ENCODE measurements around the gene TSHR. TPM values are rescaled to one million over a fixed set of nuclear protein-coding genes. Genes with fewer than 3 reads are reported as not detected.
"Not testable (repeated sequence)": the region's sequence is repeated elsewhere in the genome, so short reads cannot be mapped to it uniquely, and the experiment has no call there.

TSHR gene
- total RNA-seq, 1 experiment from 2014 or later, result not detected

- peaks cover 36% of the 10 kb centered on the region for H3K27me3 Mint-ChIP-seq (ENCODE audit: insufficient read depth, unreplicated experiment)
- DNase-seq (ENCODE audit: unreplicated experiment), result no peak
- ChIA-PET CTCF (interaction anchor here (0.6 to 1.4 kb wide), 3 partner anchors 10 to 446 kb away, joined by 3 to 4 read pairs (median 3); no protein-coding TSS in a partner anchor), POLR2A (no interaction called here)
- H3K9me3 Mint-ChIP-seq (ENCODE audit: unreplicated experiment), result no peaks in the 10 kb centered on the region
- H3K36me3 Mint-ChIP-seq (ENCODE audit: insufficient read depth, unreplicated experiment), result no peaks in the 10 kb centered on the region
- H3K4me1 Mint-ChIP-seq (ENCODE audit: insufficient read depth, unreplicated experiment), result no peaks in the 10 kb centered on the region
- no TSS peak for BruUV-seq (replicated peaks)
- no peak overlapping the region for H3K27ac Mint-ChIP-seq (ENCODE audit: low read depth, unreplicated experiment)
- intact Hi-C loops (cut with micrococcal nuclease), result no loop called here
- no peak for TF ChIP-seq CTCF (IDR thresholded peaks at IDR 0.05; ENCODE audit: unreplicated experiment)
- no peak overlapping the region for H3K4me3 Mint-ChIP-seq (ENCODE audit: unreplicated experiment)
Observed at GRCh38 chr14:81018251-81018650, 62.8 kb downstream of the TSHR start.

- Mint-ChIP-seq H3K4me3 (ENCODE audit: unreplicated experiment) (no peak overlapping the region), H3K36me3 (ENCODE audit: insufficient read depth, unreplicated experiment) (no peaks in the 10 kb centered on the region), H3K27ac (ENCODE audit: low read depth, unreplicated experiment) (no peak overlapping the region), H3K9me3 (ENCODE audit: unreplicated experiment) (no peaks in the 10 kb centered on the region), H3K27me3 (ENCODE audit: insufficient read depth, unreplicated experiment) (peaks cover 36% of the 10 kb centered on the region), H3K4me1 (ENCODE audit: insufficient read depth, unreplicated experiment) (no peaks in the 10 kb centered on the region)
- CTCF ChIA-PET, result interaction anchor here (0.6 to 1.4 kb wide), 3 partner anchors 10 to 446 kb away, joined by 3 to 4 read pairs (median 3); no protein-coding TSS in a partner anchor
- POLR2A ChIA-PET, result no interaction called here
- intact Hi-C loops (cut with micrococcal nuclease), result no loop called here
- BruUV-seq (replicated peaks), result no TSS peak
- TF ChIP-seq CTCF (IDR thresholded peaks at IDR 0.05; ENCODE audit: unreplicated experiment), result no peak
- no peak for DNase-seq (ENCODE audit: unreplicated experiment)
Observed at GRCh38 chr14:81018684-81019083, 63.3 kb downstream of the TSHR start.

GRCh38 chr14:81019113-81019512 is 63.7 kb downstream of the TSHR start:
- CTCF ChIA-PET, result interaction anchor here (0.7 to 1.4 kb wide), 2 partner anchors 11 to 23 kb away, joined by 3 to 4 read pairs; no protein-coding TSS in a partner anchor
- not testable (repeated sequence) for H3K4me1 Mint-ChIP-seq (ENCODE audit: insufficient read depth, unreplicated experiment)

GRCh38 chr14:81023095-81023710 is 67.8 kb downstream of the TSHR start:
- CTCF ChIA-PET, result interaction anchor here (1.1 to 1.2 kb wide), 2 partner anchors 132 to 188 kb away, joined by 3 read pairs; no protein-coding TSS in a partner anchor
- POLR2A ChIA-PET, result no interaction called here
- no peak overlapping the region for H3K4me3 Mint-ChIP-seq (ENCODE audit: unreplicated experiment)
- TF ChIP-seq CTCF (IDR thresholded peaks at IDR 0.05; ENCODE audit: unreplicated experiment), result no peak
- intact Hi-C loops (cut with micrococcal nuclease), result no loop called here
- no peak for DNase-seq (ENCODE audit: unreplicated experiment)
- H3K36me3 Mint-ChIP-seq (ENCODE audit: insufficient read depth, unreplicated experiment), result no peaks in the 10 kb centered on the region
- H3K9me3 Mint-ChIP-seq (ENCODE audit: unreplicated experiment), result no peaks in the 10 kb centered on the region
- H3K27me3 Mint-ChIP-seq (ENCODE audit: insufficient read depth, unreplicated experiment), result peaks cover 29% of the 10 kb centered on the region
- BruUV-seq (replicated peaks), result no TSS peak
- no peak overlapping the region for H3K27ac Mint-ChIP-seq (ENCODE audit: low read depth, unreplicated experiment)
- no peaks in the 10 kb centered on the region for H3K4me1 Mint-ChIP-seq (ENCODE audit: insufficient read depth, unreplicated experiment)

More at GRCh38 chr14:81019113-81019512, 63.7 kb downstream of the TSHR start:
- BruUV-seq (replicated peaks); DNase-seq (ENCODE audit: unreplicated experiment); H3K27ac Mint-ChIP-seq (ENCODE audit: low read depth, unreplicated experiment); H3K9me3 Mint-ChIP-seq (ENCODE audit: unreplicated experiment); H3K36me3 Mint-ChIP-seq (ENCODE audit: insufficient read depth, unreplicated experiment); POLR2A ChIA-PET; H3K4me3 Mint-ChIP-seq (ENCODE audit: unreplicated experiment); intact Hi-C loops (cut with micrococcal nuclease): not testable (repeated sequence)
- peaks cover 36% of the 10 kb centered on the region for H3K27me3 Mint-ChIP-seq (ENCODE audit: insufficient read depth, unreplicated experiment)

Measured in MCF 10A (cell line).